Activated naive CD4-positive, alpha-beta T cell (primary cell): ENCODE measurements around the gene IFIT1.
"Not testable (repeated sequence)": the region's sequence is repeated elsewhere in the genome, so short reads cannot be mapped to it uniquely, and the experiment has no call there.

Experiments
- DNase-seq, 4 experiments: peaks; one replicate each; lab custom pipeline; 2025; lab: John Stamatoyannopoulos, UW

Gene IFIT1

DNA sequence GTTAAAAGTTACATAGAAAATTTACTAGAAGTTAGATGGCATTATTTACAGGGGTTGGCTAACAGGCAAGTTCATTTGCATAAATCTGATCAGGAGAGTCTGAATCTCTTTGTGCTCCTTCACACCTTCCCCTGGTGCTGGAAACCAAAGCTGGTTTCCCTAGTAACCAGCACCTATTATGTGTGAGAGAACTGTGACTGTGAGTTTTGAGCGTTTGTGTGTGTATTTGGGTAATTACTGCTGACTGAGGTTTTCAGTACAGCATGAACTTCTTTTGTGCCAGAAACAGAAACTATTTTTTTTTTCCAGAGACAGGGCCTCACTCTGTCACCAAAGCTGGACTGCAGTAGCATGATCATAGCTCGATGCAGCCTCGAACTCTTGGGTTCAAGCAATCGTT lies 24.9 kb upstream of the IFIT1 start:
- no peak for DNase-seq

DNA sequence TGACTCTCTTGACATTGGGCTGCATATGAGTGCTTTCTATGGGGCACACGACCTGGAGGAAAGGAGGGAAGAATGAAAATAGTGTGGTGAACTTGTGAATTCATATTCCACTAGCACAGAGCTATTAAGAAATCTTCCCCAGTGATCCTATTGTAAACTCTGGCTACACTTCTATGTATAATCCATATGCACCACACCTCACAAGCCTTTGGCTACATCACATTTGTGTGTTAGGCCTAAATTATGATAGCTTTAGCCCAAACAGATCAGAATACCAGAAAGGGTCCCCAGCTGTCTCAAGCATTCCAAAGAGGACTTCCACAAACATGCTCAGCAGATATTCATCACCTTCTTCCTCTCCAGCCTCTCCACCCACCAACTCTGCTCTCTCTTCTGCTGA lies 24.3 kb upstream of the IFIT1 start:
- no peak for DNase-seq

GRCh38 chr10:89369156-89370105 lies 23.0 kb upstream of the IFIT1 start:
- DNase-seq = no peak

- DNase-seq = no peak
Observed at GRCh38 chr10:89371079-89371478, 21.3 kb upstream of the IFIT1 start.

GRCh38 chr10:89371987-89372386 lies 20.4 kb upstream of the IFIT1 start:
- no peak for DNase-seq

DNA sequence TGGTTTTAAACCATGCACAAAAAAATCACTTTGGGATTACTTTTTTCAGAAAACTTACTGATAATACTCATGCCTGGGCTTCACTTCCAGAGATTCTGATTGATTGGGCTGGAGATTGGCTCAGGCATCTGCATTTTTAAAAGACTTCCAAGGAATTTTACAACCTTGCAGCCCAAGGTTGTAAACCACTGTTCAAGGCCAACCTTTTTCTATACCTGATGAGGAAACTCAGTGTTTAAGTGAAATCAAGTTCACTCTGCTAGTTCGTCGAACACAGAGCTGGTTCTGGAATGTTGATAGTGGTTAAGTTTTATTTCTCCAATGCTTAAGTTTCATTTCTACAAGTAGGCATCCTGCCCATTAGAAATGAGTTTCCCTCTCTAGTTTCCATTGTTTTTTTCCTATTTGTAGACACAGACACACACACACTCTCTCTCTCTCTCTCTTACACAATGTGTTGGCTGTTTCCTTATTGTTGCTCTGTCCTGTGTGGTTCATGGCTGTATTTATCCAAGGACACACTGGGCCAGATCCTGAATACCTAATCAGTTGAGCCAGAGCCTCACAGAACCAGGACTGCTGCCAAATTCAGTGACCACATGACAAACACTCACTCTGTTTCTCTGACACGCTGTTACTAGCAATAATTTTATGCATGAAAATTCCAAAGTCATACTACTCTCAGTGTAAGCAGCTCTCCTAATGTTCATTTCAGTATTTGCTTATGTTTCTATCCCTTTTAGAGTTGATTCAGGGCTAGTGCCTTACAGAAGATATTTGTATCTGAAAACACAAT lies 18.3 kb upstream of the IFIT1 start:
- DNase-seq = no peak

GRCh38 chr10:89374713-89375141 lies 17.7 kb upstream of the IFIT1 start:
- DNase-seq = no peak

DNA sequence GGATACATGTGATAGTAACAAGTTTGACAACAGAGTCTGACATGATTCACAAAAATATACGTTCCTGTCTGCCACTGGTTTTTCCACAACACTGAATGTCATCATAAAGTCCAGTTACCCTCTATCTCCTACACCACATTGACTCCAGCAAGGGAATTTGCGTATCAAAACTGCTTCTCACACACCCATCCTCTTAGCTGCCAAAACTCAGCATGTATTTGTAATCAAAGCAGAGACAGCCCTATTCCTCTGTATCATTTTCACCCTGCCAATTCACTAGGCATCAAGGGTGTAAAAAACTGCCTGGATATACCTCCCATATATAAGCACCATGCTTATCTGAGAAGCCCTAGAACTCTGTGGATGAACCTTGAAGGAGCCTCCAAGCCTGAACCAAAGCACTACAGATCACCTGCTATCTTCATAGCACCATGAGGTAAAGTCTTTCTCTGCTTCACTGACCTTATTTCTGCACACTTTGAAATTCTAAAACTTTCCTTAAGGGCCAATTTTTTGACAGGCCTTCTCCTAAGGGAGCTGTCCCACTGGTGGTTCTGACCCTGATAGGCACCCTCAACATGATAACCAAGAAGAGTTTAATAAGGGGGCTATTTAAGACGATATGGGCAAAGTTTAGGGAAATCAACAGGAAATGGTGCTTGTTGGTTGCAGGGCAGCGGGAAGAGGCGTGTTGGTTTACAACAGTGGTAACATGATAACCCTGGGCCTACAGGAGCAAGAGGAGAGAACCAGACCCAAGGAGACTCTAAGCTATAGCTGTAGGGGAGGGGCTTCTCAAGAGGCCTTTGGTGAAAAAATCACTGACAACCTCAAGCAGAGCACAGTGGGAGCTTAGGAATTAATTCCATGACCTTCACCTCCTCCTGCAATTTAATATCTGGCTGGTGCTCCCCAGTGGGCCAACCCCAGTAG lies 14.5 kb upstream of the IFIT1 start, which contains the start of gene IFIT1B:
IFIT1B (plus strand) TSS at position 352 of the 933 bp plus-strand sequence; CDS start at position 432, 80 bp downstream.
- DNase-seq = no peak

GRCh38 chr10:89379103-89379502 lies 13.3 kb upstream of the IFIT1 start:
- no peak for DNase-seq

DNA sequence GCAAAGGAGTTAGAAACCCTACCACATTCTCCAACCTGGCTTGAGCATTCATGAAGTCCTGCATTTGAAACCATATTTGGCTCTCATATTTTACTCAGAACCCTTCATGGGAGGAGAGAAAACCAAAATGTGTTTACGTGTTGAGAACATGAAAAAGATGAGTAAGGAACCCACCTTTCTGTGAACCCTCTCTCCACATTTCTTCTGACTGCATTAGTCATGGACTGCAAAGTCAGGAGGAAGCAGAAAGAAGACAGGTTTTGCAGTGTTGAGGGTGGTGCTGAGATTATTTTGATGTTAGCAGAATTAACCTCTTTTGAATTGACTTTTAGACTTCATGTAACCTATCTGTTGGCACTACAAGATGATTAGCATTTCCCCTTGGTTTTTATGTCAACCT lies 9.7 kb upstream of the IFIT1 start:
- DNase-seq = no peak

DNA sequence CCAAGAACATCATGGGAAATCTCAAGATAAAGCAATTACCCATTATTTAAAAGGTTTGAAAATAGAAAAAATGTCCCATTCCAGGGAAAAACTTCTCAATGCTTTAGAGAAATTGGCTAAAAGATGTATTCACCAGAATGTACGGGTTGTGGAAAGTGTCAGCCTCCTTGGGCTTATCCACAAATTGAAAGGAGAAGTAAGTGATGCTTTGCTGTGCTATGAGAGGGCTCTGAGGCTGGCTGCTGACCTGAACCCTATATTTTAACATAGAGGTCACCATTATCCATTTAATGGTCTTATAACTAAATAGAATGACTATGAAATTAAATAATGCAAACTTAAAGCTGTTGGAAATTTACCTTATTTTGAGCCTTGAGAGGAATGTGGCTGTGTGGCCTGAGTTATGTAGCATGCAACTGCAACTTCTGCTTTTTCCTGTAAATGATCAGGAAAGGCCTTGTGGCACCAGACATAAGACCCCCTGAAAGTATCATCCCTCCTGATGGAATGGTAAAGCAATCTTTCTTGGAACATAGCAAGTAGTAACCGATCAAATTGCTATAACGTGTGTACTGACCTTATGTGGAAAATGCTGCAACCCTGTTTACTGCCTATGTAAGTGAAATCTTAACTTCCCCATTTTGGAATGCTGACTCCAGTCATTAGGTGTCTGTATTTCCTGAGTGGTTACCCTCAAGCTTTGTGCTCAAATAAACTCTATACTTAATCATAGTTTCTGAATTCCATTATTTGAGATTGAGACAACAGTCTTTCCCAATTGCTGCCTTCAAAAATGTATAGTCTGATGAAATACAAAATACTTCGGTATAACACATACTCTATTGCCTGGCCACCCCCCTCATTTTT lies 7.7 kb upstream of the IFIT1 start:
- no peak for DNase-seq

DNA sequence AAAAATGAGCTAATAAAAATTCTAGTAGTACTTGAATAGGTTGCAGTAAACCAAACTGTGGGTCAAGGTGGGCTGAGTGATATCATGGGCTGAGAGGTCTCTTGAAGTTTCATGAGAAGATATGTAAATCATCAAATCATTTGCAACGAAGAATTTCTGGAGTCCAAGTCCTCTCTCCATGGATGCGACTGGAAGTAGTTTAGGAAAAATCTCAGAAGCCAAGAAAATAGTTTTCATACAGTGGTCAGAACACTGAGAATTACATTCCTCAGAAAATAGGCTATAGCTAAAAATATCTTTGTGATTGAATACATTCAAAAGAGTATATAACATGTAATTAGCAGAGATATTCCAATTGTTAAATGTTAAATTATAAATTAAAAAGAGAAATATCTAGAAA lies 3.6 kb upstream of the IFIT1 start:
- DNase-seq = no peak

GRCh38 chr10:89389254-89389653 lies 3.2 kb upstream of the IFIT1 start:
- no peak for DNase-seq

DNA sequence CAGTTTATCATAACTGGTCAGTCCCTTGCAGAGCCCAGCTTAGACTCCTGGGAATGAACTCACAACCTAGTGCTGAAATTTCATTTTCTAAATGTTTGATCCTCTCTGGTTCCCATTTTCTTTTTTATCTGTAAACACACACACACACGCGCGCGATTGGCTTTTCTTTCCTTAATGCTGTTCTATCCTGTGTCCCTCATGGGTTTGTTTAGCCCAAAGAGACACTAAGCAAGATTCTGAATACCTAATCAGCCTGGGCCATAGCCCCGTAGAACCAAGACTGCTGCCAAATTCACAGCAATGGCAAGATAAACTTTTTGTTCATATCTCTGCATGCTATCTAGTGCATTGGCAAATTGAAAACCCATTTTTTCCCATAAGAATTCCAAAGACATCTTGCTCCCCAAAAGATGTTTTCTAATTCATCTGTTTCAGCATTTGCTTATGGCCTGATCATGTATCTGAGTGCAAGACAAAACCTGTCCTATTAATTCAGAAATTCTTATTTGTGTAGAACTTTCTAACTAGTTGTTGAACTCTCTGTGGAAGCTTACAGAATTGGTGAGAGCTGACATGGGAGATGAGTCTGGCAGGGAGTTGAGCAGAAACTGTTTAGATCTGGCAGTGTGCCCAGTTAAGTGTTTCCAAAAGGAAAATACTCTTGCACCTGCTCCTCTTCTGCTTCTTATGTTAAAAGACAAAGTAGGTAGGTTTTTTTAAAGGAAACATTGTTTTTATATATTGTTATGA lies 1.8 kb upstream of the IFIT1 start:
- no peak for DNase-seq

- DNase-seq = not testable (repeated sequence)
Observed at GRCh38 chr10:89391226-89391576, 1.2 kb upstream of the IFIT1 start.

DNA sequence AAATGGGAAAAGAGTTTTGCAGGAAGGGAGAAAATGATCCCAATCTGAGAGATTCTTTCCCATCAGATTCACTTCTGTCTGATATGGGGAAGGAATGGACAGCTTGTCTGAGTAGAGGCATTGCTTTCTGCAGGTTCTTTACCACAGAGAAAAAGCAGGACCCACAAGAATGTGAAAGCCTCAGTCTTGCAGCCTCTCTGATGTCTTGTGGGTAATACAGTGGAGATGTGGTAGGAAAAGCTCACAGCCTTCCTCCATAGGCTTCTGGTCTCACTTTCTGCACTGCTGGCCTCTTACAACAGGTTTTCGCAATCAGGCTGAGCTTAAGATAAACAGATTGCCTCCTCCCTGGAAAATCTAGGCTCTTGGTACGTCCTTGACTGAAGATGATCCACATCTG lies 551 bp downstream of the IFIT1 start:
- no peak for DNase-seq

GRCh38 chr10:89393898-89394297 lies 1.5 kb downstream of the IFIT1 start:
- DNase-seq = no peak

- no peak for DNase-seq
Observed at GRCh38 chr10:89395141-89395540, 2.7 kb downstream of the IFIT1 start.

- DNase-seq = no peak
Observed at GRCh38 chr10:89398003-89398749, 5.8 kb downstream of the IFIT1 start.
